GM23338 (cell line): ENCODE measurements around the gene AAR2. TPM values are rescaled to one million over a fixed set of nuclear protein-coding genes. Genes with fewer than 3 reads are reported as not detected.

ENCODE experiments used
- ATAC-seq: fragments of 200-7000 bp; cut with Tn5 transposase; 3 replicates; pipeline ENCODE4 v1.9.1; 2020
- DNase-seq: peaks from one replicate; pipeline ENCODE4 v3.0.0-alpha.2; 2015; ENCODE audit warnings: low spot score
- H2AFZ ChIP-seq: fragments of 200-600 bp; sonication (generic); 2 replicates; pipeline ENCODE4 v1.8.0; 2016; ENCODE audit warnings: antibody characterized with exemption, mild to moderate bottlenecking, moderate library complexity
- H3F3A ChIP-seq: fragments of 200-600 bp; sonication (generic); replicated peaks from 2 replicates; pipeline ENCODE4 v1.8.0; 2017; ENCODE audit warnings: antibody characterized with exemption, mixed run types, low read depth
- H3K27ac ChIP-seq: fragments of 200-600 bp; sonication (generic); 2 replicates; pipeline ENCODE4 v1.6.1; 2016; ENCODE audit warnings: low read depth
- H3K27me3 ChIP-seq: fragments of 200-600 bp; sonication (generic); 2 replicates; pipeline ENCODE4 v1.8.0; 2016; ENCODE audit warnings: mild to moderate bottlenecking, mixed run types, moderate library complexity; ENCODE audit not compliant: insufficient read depth
- H3K36me3 ChIP-seq: fragments of 200-600 bp; sonication (generic); 2 replicates; pipeline ENCODE4 v1.8.0; 2016; ENCODE audit warnings: mild to moderate bottlenecking; ENCODE audit not compliant: insufficient read depth
- H3K4me1 ChIP-seq: fragments of 200-600 bp; sonication (generic); 2 replicates; pipeline ENCODE4 v1.8.0; 2016; ENCODE audit warnings: mild to moderate bottlenecking, moderate library complexity; ENCODE audit not compliant: insufficient read depth
- H3K4me2 ChIP-seq: fragments of 200-600 bp; sonication (generic); 2 replicates; pipeline ENCODE4 v1.7.1; 2017; ENCODE audit warnings: mixed run types
- H3K4me3 ChIP-seq: fragments of 200-600 bp; sonication (generic); 2 replicates; pipeline ENCODE4 v1.6.1; 2016; ENCODE audit warnings: mixed run types
- H3K79me2 ChIP-seq: fragments of 200-600 bp; sonication (generic); replicated peaks from 2 replicates; pipeline ENCODE4 v1.8.0; 2017; ENCODE audit warnings: mild to moderate bottlenecking; ENCODE audit not compliant: insufficient read depth
- H3K9me2 ChIP-seq: fragments of 200-600 bp; sonication (generic); 2 replicates; pipeline ENCODE4 v1.8.0; 2017; ENCODE audit not compliant: insufficient read depth
- H4K20me1 ChIP-seq: fragments of 200-600 bp; sonication (generic); replicated peaks from 2 replicates; pipeline ENCODE4 v1.8.0; 2017; ENCODE audit warnings: mild to moderate bottlenecking; ENCODE audit not compliant: insufficient read depth
- H3K27ac Mint-ChIP-seq: 2 replicates; pipeline ENCODE4 v1.8.0; 2020; ENCODE audit warnings: inconsistent platforms, mild to moderate bottlenecking, moderate library complexity, mixed read lengths
- H3K27me3 Mint-ChIP-seq: 3 replicates; pipeline ENCODE4 v1.8.0; 2022; ENCODE audit warnings: low read depth, mild to moderate bottlenecking, moderate library complexity, mixed read lengths, inconsistent platforms; ENCODE audit not compliant: insufficient read depth, poor library complexity
- H3K36me3 Mint-ChIP-seq: 3 replicates; pipeline ENCODE4 v1.8.0; 2021; ENCODE audit warnings: low read depth, mild to moderate bottlenecking, inconsistent platforms, moderate library complexity, mixed read lengths
- H3K4me1 Mint-ChIP-seq: 3 replicates; pipeline ENCODE4 v1.8.0; 2020; ENCODE audit warnings: mild to moderate bottlenecking, inconsistent platforms, mixed read lengths
- H3K4me3 Mint-ChIP-seq: 3 replicates; pipeline ENCODE4 v1.8.0; 2021; ENCODE audit warnings: moderate library complexity, mild to moderate bottlenecking, inconsistent platforms, mixed read lengths
- H3K9me3 Mint-ChIP-seq: 3 replicates; pipeline ENCODE4 v1.8.0; 2020; ENCODE audit warnings: moderate library complexity, mild to moderate bottlenecking, inconsistent platforms, mixed read lengths
- CREB1 ChIP-seq: fragments of 250-450 bp; sonication (Bioruptor Pico); IDR thresholded peaks from 2 replicates; pipeline ENCODE4 v1.5.0; 2020; ENCODE audit warnings: low read depth, mild to moderate bottlenecking, moderate library complexity
- CTCF ChIP-seq, 2 experiments: fragments of 200-600 bp in 1 of 2; sonication (generic) in 1 of 2; conservative IDR thresholded peaks; 2 replicates each; pipeline versions ENCODE4 v1.5.1 to v1.6.1; 2016 to 2017; ENCODE audit warnings: antibody characterized with exemption in 2 of 2, low read depth in 2 of 2, mild to moderate bottlenecking in 2 of 2, moderate library complexity in 1 of 2
- EZH2 ChIP-seq: fragments of 200-600 bp; sonication (generic); IDR thresholded peaks from one replicate; pipeline ENCODE4 v1.8.0; 2017; ENCODE audit warnings: antibody characterized with exemption, mild to moderate bottlenecking, low read depth; ENCODE audit not compliant: unreplicated experiment
- EZH2phosphoT487 ChIP-seq: fragments of 200-600 bp; sonication (generic); IDR thresholded peaks from one replicate; pipeline ENCODE4 v1.8.1; 2018; ENCODE audit warnings: antibody characterized with exemption; ENCODE audit not compliant: unreplicated experiment
- JUNB ChIP-seq: IDR thresholded peaks from one replicate; pipeline ENCODE4 v1.6.1; 2016; ENCODE audit warnings: antibody characterized with exemption; ENCODE audit not compliant: unreplicated experiment
- NANOG ChIP-seq: IDR thresholded peaks from 2 replicates; pipeline ENCODE4 v1.6.1; 2016; ENCODE audit warnings: antibody characterized with exemption, borderline replicate concordance
- POLR2AphosphoS5 ChIP-seq: IDR thresholded peaks from 2 replicates; pipeline ENCODE4 v1.6.1; 2016; ENCODE audit warnings: antibody characterized with exemption, low read depth
- REST ChIP-seq: IDR thresholded peaks from one replicate; pipeline ENCODE4 v1.6.1; 2018; ENCODE audit warnings: antibody characterized with exemption; ENCODE audit not compliant: unreplicated experiment
- STAT1 ChIP-seq: IDR thresholded peaks from one replicate; pipeline ENCODE4 v1.6.1; 2016; ENCODE audit warnings: antibody characterized with exemption; ENCODE audit not compliant: unreplicated experiment
- ZNF114 ChIP-seq: fragments of 250-450 bp; sonication (Bioruptor Pico); IDR thresholded peaks from 2 replicates; pipeline ENCODE4 v1.5.0; 2020; ENCODE audit warnings: mild to moderate bottlenecking, moderate library complexity
- ZNF331 ChIP-seq: fragments of 250-450 bp; sonication (Bioruptor Pico); IDR thresholded peaks from 2 replicates; pipeline ENCODE4 v1.5.0; 2020; ENCODE audit warnings: low read depth, mild to moderate bottlenecking, moderate library complexity
- ZNF462 ChIP-seq: fragments of 250-450 bp; sonication (Bioruptor Pico); IDR thresholded peaks from 2 replicates; pipeline ENCODE4 v1.5.0; 2020; ENCODE audit warnings: mild to moderate bottlenecking, moderate library complexity
- polyA plus RNA-seq: library from polyadenylated mRNA; unstranded; fragments of >200 nt; fragmentation: Nextera tagmentation; extraction: Ambion mirVana; gene quantifications from 2 replicates; pipeline ENCODE4 v1.2.1, GENCODE V29; 2016
- total RNA-seq: library from RNA; depleted of rRNA; stranded (reverse); fragments of >200 nt; shearing (Covaris generic); gene quantifications from 2 replicates; pipeline ENCODE4 v1.2.3, GENCODE V29; 2014
- TF ChIP-seq, protein P1 (sequence below): IDR thresholded peaks from 2 replicates; pipeline ENCODE4 v1.6.1; 2016; ENCODE audit warnings: antibody characterized with exemption

Gene AAR2
- total and polyA plus RNA-seq, 2 experiments from 2014 or later: 15.8 to 32.6 TPM

DNA sequence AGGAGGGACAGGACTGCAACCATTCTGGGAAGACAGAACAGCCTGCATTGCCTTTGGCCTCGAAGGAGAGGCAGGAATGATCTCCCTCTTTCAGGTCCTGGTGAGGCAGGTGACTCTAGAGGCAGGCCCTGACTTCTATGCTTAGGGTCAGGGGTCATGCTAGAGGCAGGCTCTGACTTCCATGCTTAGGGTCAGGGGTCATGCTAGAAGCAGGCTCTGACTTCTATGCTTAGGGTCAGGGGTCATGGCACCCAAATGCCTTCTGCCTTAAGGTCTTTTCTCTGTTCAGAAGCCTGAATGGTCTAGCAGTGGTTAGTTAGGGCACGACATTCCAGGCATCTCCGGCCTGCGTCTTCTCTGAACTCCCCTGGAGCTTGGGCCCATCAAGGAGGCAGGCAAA lies 35.1 kb upstream of the AAR2 start:
- no peak for TF ChIP-seq EZH2
- no peak for TF ChIP-seq NANOG
- no peak for TF ChIP-seq CTCF (conservative IDR thresholded peaks at IDR 0.05; ENCODE audit: low read depth in 2 of 2)
- TF ChIP-seq ZNF462: no peak
- no peak for TF ChIP-seq JUNB
- no peak for TF ChIP-seq CREB1
- TF ChIP-seq, protein P1, sequence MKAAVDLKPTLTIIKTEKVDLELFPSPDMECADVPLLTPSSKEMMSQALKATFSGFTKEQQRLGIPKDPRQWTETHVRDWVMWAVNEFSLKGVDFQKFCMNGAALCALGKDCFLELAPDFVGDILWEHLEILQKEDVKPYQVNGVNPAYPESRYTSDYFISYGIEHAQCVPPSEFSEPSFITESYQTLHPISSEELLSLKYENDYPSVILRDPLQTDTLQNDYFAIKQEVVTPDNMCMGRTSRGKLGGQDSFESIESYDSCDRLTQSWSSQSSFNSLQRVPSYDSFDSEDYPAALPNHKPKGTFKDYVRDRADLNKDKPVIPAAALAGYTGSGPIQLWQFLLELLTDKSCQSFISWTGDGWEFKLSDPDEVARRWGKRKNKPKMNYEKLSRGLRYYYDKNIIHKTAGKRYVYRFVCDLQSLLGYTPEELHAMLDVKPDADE: no peak
- no peak for TF ChIP-seq EZH2phosphoT487
- no peak for TF ChIP-seq POLR2AphosphoS5
- no peak for TF ChIP-seq ZNF114
- no peak for TF ChIP-seq ZNF331 (CRISPR knock-in tag)
- TF ChIP-seq REST: no peak
- TF ChIP-seq STAT1: no peak
- ATAC-seq: no peak

More for the DNA sequence above, 35.1 kb upstream of the AAR2 start:
- Histone ChIP-seq H3K4me1 (no peaks in the 10 kb centered on the region), H3K4me3 (no peak overlapping the region), H3K9me2 (no peaks in the 10 kb centered on the region), H3F3A (no peaks in the 10 kb centered on the region), H3K79me2 (no peaks in the 10 kb centered on the region), H2AFZ (no peak overlapping the region), H3K27ac (no peak overlapping the region), H3K4me2 (no peak overlapping the region), H4K20me1 (no peaks in the 10 kb centered on the region), H3K36me3 (no peaks in the 10 kb centered on the region), H3K27me3 (no peaks in the 10 kb centered on the region)
- no peak overlapping the region for H3K4me3 Mint-ChIP-seq
- peaks cover 2% of the 10 kb centered on the region; the same call in 1 of the 3 replicates for H3K36me3 Mint-ChIP-seq
- no peaks in the 10 kb centered on the region; the same call in 2 of the 3 replicates for H3K9me3 Mint-ChIP-seq
- peaks cover 4% of the 10 kb centered on the region for H3K4me1 Mint-ChIP-seq
- H3K27me3 Mint-ChIP-seq: peaks cover 9% of the 10 kb centered on the region
- DNase-seq: no peak
- no peak overlapping the region for H3K27ac Mint-ChIP-seq
